Neural cell (in vitro differentiated cells): ENCODE results near the gene PRKCE. TPM values are rescaled to one million over a fixed set of nuclear protein-coding genes. Genes with fewer than 3 reads are reported as not detected.

ENCODE experiments used
- H2AFZ ChIP-seq: fragments of 200-600, 300-800 bp; sonication (generic), shearing (Covaris generic); 2 replicates; pipeline ENCODE4 v1.6.0; 2014; ENCODE audit warnings: low read depth, mild to moderate bottlenecking, antibody characterized with exemption, low read length, moderate library complexity
- H3F3A ChIP-seq: fragments of 200-600 bp; shearing (Covaris generic); 2 replicates; pipeline ENCODE4 v1.6.1; 2016; ENCODE audit warnings: mild to moderate bottlenecking, moderate library complexity, mixed read lengths, antibody characterized with exemption, low read length; ENCODE audit not compliant: insufficient read depth, poor library complexity, severe bottlenecking
- H3K27ac ChIP-seq: fragments of 200-600, 300-800 bp; sonication (generic), shearing (Covaris generic); 2 replicates; pipeline ENCODE4 v1.5.1; 2014; ENCODE audit warnings: mild to moderate bottlenecking, low read length, moderate library complexity
- H3K27me3 ChIP-seq: fragments of 300-800, 200-600 bp; sonication (generic), shearing (Covaris generic); 2 replicates; pipeline ENCODE4 v1.6.0; 2014; ENCODE audit warnings: mild to moderate bottlenecking, low read depth, low read length, moderate library complexity; ENCODE audit not compliant: insufficient read depth
- H3K36me3 ChIP-seq: fragments of 300-800, 200-600 bp; sonication (generic), shearing (Covaris generic); 2 replicates; pipeline ENCODE4 v1.5.1; 2014; ENCODE audit warnings: mild to moderate bottlenecking, antibody characterized with exemption, low read length, moderate library complexity; ENCODE audit not compliant: insufficient read depth
- H3K4me2 ChIP-seq: fragments of 300-800, 200-600 bp; sonication (generic), shearing (Covaris generic); 2 replicates; pipeline ENCODE4 v1.6.0; 2014; ENCODE audit warnings: mild to moderate bottlenecking, low read length
- H3K4me3 ChIP-seq: fragments of 300-800, 200-600 bp; sonication (generic), shearing (Covaris generic); 2 replicates; pipeline ENCODE4 v1.5.1; 2014; ENCODE audit warnings: mild to moderate bottlenecking, low read length, moderate library complexity
- H3K79me2 ChIP-seq: fragments of 200-600 bp; shearing (Covaris generic); replicated peaks from 2 replicates; pipeline ENCODE4 v1.6.0; 2014; ENCODE audit warnings: mild to moderate bottlenecking, low read length, moderate library complexity; ENCODE audit not compliant: insufficient read depth
- H3K9ac ChIP-seq: fragments of 300-800, 200-600 bp; sonication (generic), shearing (Covaris generic); 2 replicates; pipeline ENCODE4 v1.6.1; 2016; ENCODE audit warnings: mild to moderate bottlenecking, low read length, mixed read lengths
- H3K9me2 ChIP-seq: fragments of 200-600 bp; shearing (Covaris generic); 2 replicates; pipeline ENCODE4 v1.6.1; 2016; ENCODE audit warnings: mild to moderate bottlenecking, low read length, mixed read lengths; ENCODE audit not compliant: insufficient read depth
- H3K9me3 ChIP-seq: fragments of 200-600, 300-800 bp; sonication (generic), shearing (Covaris generic); 2 replicates; pipeline ENCODE4 v1.6.1; 2016; ENCODE audit warnings: mild to moderate bottlenecking, mixed run types, low read length, moderate library complexity, mixed read lengths
- H4K20me1 ChIP-seq: fragments of 200-600 bp; shearing (Covaris generic); 2 replicates; pipeline ENCODE4 v1.6.1; 2016; ENCODE audit warnings: mild to moderate bottlenecking, mixed run types; ENCODE audit not compliant: insufficient read depth
- EP300 ChIP-seq: fragments of 450-650 bp; conservative IDR thresholded peaks from 2 replicates; pipeline ENCODE4 v1.6.1; 2014; ENCODE audit warnings: antibody characterized with exemption, mild to moderate bottlenecking, moderate library complexity; ENCODE audit not compliant: poor library complexity, severe bottlenecking
- EZH2 ChIP-seq: fragments of 200-600, 300-800 bp; shearing (Covaris generic), sonication (generic); IDR thresholded peaks from 2 replicates; pipeline ENCODE4 v1.6.1; 2014; ENCODE audit warnings: antibody characterized with exemption, low read length, borderline replicate concordance, mild to moderate bottlenecking; ENCODE audit not compliant: insufficient read depth, poor library complexity, severe bottlenecking
- MXI1 ChIP-seq: fragments of 450-650 bp; conservative IDR thresholded peaks from 2 replicates; pipeline ENCODE4 v1.6.1; 2014; ENCODE audit warnings: antibody characterized with exemption, mild to moderate bottlenecking; ENCODE audit not compliant: poor library complexity, severe bottlenecking
- POLR2AphosphoS5 ChIP-seq: IDR thresholded peaks from 2 replicates; pipeline ENCODE4 v1.6.1; 2012
- RAD21 ChIP-seq: fragments of 450-650 bp; conservative IDR thresholded peaks from 2 replicates; pipeline ENCODE4 v1.6.1; 2014; ENCODE audit warnings: antibody characterized with exemption, mild to moderate bottlenecking, moderate library complexity
- SMC3 ChIP-seq: fragments of 450-650 bp; conservative IDR thresholded peaks from 2 replicates; pipeline ENCODE4 v1.6.1; 2014; ENCODE audit warnings: antibody characterized with exemption, mild to moderate bottlenecking, moderate library complexity; ENCODE audit not compliant: poor library complexity
- TAF1 ChIP-seq: IDR thresholded peaks from 2 replicates; pipeline ENCODE4 v1.6.1; 2012; ENCODE audit warnings: low read depth
- polyA plus RNA-seq: library from polyadenylated mRNA; depleted of rRNA; stranded (reverse); fragments of >200 nt; gene quantifications from 2 replicates; pipeline ENCODE4 v1.2.3, GENCODE V29; 2014
- TF ChIP-seq, protein P1 (sequence below): fragments of 450-650 bp; IDR thresholded peaks from 2 replicates; pipeline ENCODE4 v1.5.1; 2014; ENCODE audit warnings: antibody characterized with exemption, mild to moderate bottlenecking, moderate library complexity; ENCODE audit not compliant: poor library complexity, severe bottlenecking
- TF ChIP-seq, protein P2 (sequence below): IDR thresholded peaks from 2 replicates; pipeline ENCODE4 v1.6.1; 2012; ENCODE audit warnings: borderline replicate concordance

Gene PRKCE
- polyA plus RNA-seq, 1 donor from 2014 or later = 5.4 TPM

DNA sequence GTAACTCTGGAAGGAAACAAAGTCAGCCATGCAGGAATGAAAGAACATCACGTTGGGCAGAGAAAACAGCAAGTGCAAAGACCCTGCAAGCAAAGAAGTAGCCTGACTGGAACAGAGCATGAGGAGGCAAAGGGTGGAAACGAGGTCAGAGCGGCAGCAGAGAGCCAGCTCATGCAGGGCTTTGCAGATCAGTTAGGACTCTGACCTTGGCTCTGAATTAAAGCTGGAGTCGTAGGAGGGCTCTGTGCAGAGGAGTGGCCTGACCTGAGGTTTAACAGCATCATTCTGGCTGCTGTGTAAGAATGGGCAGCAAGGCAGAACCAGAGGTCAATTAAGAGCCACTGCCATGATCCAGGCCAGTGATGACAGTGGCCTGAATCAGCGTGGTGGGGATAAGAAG, 220.7 kb downstream of the PRKCE start:
- Histone ChIP-seq H3K79me2 (no peaks in the 10 kb centered on the region), H3K27ac (no peak overlapping the region), H2AFZ (no peak overlapping the region)

DNA sequence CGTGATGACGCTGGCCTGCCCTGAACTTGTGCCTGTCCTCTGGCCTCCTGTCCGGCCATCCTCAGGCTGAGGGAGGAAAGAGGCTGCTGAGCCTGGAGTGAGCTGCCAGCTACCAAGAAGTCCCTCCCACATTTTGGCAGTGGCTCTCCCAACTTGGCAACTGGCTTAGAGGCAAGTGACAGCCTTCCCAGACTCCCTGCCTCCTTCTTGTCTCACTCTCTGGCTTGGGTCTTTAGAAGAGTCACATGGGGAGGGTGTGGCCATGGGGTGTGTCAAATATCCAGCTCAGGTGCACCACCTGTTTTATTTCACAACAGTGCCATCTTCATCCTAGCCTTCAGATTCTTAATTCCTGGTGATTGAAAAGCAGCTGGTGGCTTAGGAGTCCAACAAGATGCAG, 222.9 kb downstream of the PRKCE start:
- no peak overlapping the region for H2AFZ ChIP-seq
- H3F3A ChIP-seq = no peaks in the 10 kb centered on the region
- no peak overlapping the region for H3K4me3 ChIP-seq
- TF ChIP-seq, protein P1, sequence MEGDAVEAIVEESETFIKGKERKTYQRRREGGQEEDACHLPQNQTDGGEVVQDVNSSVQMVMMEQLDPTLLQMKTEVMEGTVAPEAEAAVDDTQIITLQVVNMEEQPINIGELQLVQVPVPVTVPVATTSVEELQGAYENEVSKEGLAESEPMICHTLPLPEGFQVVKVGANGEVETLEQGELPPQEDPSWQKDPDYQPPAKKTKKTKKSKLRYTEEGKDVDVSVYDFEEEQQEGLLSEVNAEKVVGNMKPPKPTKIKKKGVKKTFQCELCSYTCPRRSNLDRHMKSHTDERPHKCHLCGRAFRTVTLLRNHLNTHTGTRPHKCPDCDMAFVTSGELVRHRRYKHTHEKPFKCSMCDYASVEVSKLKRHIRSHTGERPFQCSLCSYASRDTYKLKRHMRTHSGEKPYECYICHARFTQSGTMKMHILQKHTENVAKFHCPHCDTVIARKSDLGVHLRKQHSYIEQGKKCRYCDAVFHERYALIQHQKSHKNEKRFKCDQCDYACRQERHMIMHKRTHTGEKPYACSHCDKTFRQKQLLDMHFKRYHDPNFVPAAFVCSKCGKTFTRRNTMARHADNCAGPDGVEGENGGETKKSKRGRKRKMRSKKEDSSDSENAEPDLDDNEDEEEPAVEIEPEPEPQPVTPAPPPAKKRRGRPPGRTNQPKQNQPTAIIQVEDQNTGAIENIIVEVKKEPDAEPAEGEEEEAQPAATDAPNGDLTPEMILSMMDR = no peak
- TF ChIP-seq EZH2 (no peak), MXI1 (no peak), TAF1 (no peak), EP300 (no peak), POLR2AphosphoS5 (no peak), RAD21 (no peak), SMC3 (no peak)
- TF ChIP-seq, protein P2, sequence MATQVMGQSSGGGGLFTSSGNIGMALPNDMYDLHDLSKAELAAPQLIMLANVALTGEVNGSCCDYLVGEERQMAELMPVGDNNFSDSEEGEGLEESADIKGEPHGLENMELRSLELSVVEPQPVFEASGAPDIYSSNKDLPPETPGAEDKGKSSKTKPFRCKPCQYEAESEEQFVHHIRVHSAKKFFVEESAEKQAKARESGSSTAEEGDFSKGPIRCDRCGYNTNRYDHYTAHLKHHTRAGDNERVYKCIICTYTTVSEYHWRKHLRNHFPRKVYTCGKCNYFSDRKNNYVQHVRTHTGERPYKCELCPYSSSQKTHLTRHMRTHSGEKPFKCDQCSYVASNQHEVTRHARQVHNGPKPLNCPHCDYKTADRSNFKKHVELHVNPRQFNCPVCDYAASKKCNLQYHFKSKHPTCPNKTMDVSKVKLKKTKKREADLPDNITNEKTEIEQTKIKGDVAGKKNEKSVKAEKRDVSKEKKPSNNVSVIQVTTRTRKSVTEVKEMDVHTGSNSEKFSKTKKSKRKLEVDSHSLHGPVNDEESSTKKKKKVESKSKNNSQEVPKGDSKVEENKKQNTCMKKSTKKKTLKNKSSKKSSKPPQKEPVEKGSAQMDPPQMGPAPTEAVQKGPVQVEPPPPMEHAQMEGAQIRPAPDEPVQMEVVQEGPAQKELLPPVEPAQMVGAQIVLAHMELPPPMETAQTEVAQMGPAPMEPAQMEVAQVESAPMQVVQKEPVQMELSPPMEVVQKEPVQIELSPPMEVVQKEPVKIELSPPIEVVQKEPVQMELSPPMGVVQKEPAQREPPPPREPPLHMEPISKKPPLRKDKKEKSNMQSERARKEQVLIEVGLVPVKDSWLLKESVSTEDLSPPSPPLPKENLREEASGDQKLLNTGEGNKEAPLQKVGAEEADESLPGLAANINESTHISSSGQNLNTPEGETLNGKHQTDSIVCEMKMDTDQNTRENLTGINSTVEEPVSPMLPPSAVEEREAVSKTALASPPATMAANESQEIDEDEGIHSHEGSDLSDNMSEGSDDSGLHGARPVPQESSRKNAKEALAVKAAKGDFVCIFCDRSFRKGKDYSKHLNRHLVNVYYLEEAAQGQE = no peak
- H3K9me3 ChIP-seq = peaks cover 2% of the 10 kb centered on the region
- no peaks in the 10 kb centered on the region for H3K27me3 ChIP-seq
- no peak overlapping the region for H3K9ac ChIP-seq
- H3K27ac ChIP-seq = no peak overlapping the region
- H3K9me2 ChIP-seq = no peaks in the 10 kb centered on the region
- H3K79me2 ChIP-seq = no peaks in the 10 kb centered on the region
- no peaks in the 10 kb centered on the region for H4K20me1 ChIP-seq
- no peaks in the 10 kb centered on the region for H3K36me3 ChIP-seq
- H3K4me2 ChIP-seq = no peak overlapping the region

More for the DNA sequence above, 220.7 kb downstream of the PRKCE start:
- Histone ChIP-seq H3K4me2 (no peak overlapping the region), H4K20me1 (no peaks in the 10 kb centered on the region), H3F3A (no peaks in the 10 kb centered on the region), H3K9me3 (peaks cover 2% of the 10 kb centered on the region), H3K4me3 (no peak overlapping the region), H3K9me2 (no peaks in the 10 kb centered on the region), H3K27me3 (no peaks in the 10 kb centered on the region), H3K9ac (no peak overlapping the region), H3K36me3 (no peaks in the 10 kb centered on the region)
- TF ChIP-seq TAF1 (no peak), EZH2 (no peak), POLR2AphosphoS5 (no peak), MXI1 (no peak), RAD21 (no peak), EP300 (no peak), SMC3 (no peak)
- TF ChIP-seq, protein P2 = no peak
- TF ChIP-seq, protein P1 = no peak
